ENCODE measurements around the gene RBM12. TPM values are rescaled to one million over a fixed set of nuclear protein-coding genes. Genes with fewer than 3 reads are reported as not detected.

Gene RBM12
- total and polyA plus RNA-seq, 2 of the 8 experiments (the other 6 are each of a cell fraction or from before 2014, with no cell fraction given) = 187 to 214 TPM

DNA sequence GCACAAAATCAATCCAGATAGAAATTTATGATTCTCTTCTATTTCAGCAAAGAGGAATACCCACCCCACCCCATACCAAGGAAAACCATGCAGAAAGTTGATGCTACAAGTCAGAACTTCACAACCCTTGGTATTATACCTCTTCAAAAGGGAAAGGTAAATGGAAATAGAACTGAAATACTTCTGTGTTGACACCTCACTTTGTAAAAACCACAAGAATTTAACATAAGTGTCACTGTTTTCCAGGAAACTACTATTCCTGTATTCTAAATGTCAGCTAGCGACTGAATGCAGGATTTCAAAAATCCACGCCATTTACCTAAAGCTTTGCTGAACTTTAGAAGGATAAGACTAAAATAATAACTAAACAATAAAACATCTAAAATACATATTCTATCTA is 3.6 kb downstream of the RBM12 start (continued):
- no peak for TF ChIP-seq SIN3A (conservative IDR thresholded peaks at IDR 0.05 in 1 of 2, IDR thresholded peaks at IDR 0.05 in 1 of 2; ENCODE audit: low read depth in 1 of 2, low read length in 2 of 2)
